Naive thymus-derived CD4-positive, alpha-beta T cell (primary cell): ENCODE data around the gene GABRD. TPM values are rescaled to one million over a fixed set of nuclear protein-coding genes. Genes with fewer than 3 reads are reported as not detected.
A peak's percentile ranks its signal among the peaks of the same experiment; 100 is the strongest.

Experiments
- ATAC-seq: fragments of 150-1000 bp; cut with Tn5 transposase; 2 replicates; pipeline ENCODE4 v1.10.0; 2021; ENCODE audit warnings: mild to moderate bottlenecking, moderate library complexity
- CTCF ChIA-PET: fragments of 350-600 bp; sonication (Branson Sonifier 250); formaldehyde crosslinking; loops from one replicate; lab custom pipeline; 2021; ENCODE audit warnings: antibody characterized with exemption; lab: Charles Lee
- POLR2A ChIA-PET: fragments of 350-600 bp; sonication (Branson Sonifier 250); formaldehyde crosslinking; loops from one replicate; lab custom pipeline; 2021; ENCODE audit warnings: antibody characterized with exemption, inconsistent platforms; lab: Charles Lee
- DNase-seq, 9 donors: peaks; one replicate each; pipeline versions ENCODE4 v3.0.0 to v3.0.0-alpha.2; 2020 to 2022; ENCODE audit warnings: mixed read lengths in 1 of 9
- H3K27ac ChIP-seq: one replicate; pipeline ENCODE4 v1.7.0; 2013; ENCODE audit warnings: mild to moderate bottlenecking, low read depth, low read length, moderate library complexity
- H3K27me3 ChIP-seq, 2 donors: one replicate each; pipeline ENCODE4 v1.7.0; 2013; ENCODE audit warnings: low read length in 2 of 2, mild to moderate bottlenecking in 2 of 2, moderate library complexity in 2 of 2; ENCODE audit not compliant: control insufficient read depth in 2 of 2, insufficient read depth in 2 of 2
- H3K36me3 ChIP-seq, 3 experiments: 1 replicate in 2 of 3; 2 replicates in 1 of 3; pipeline ENCODE4 v1.7.0; 2013; ENCODE audit warnings: low read length in 3 of 3, mild to moderate bottlenecking in 3 of 3, moderate library complexity in 1 of 3; ENCODE audit not compliant: insufficient read depth in 3 of 3, control insufficient read depth in 2 of 3
- H3K4me1 ChIP-seq, 2 donors: one replicate each; pipeline ENCODE4 v1.7.0; 2013; ENCODE audit warnings: low read length in 2 of 2, mild to moderate bottlenecking in 2 of 2, moderate library complexity in 1 of 2; ENCODE audit not compliant: control insufficient read depth in 2 of 2, insufficient read depth in 2 of 2
- H3K4me3 ChIP-seq: 2 replicates; pipeline ENCODE4 v1.7.0; 2013; ENCODE audit warnings: mild to moderate bottlenecking, low read length
- H3K9me3 ChIP-seq, 3 experiments: 1 replicate in 2 of 3; 2 replicates in 1 of 3; pipeline ENCODE4 v1.7.0; 2013; ENCODE audit warnings: low read length in 3 of 3; ENCODE audit not compliant: control insufficient read depth in 2 of 3
- H3K27ac Mint-ChIP-seq, 9 donors: one replicate each; pipeline ENCODE4 v1.8.0; 2020 to 2022; ENCODE audit warnings: mixed read lengths in 9 of 9, mild to moderate bottlenecking in 8 of 9, moderate library complexity in 5 of 9, inconsistent platforms in 2 of 9
- H3K27me3 Mint-ChIP-seq, 5 donors: one replicate each; pipeline ENCODE4 v1.8.0; 2021 to 2022; ENCODE audit warnings: mixed read lengths in 5 of 5, mild to moderate bottlenecking in 1 of 5
- H3K36me3 Mint-ChIP-seq, 5 donors: one replicate each; pipeline ENCODE4 v1.8.0; 2020 to 2022; ENCODE audit warnings: mixed read lengths in 5 of 5, mild to moderate bottlenecking in 3 of 5, inconsistent platforms in 1 of 5
- H3K4me1 Mint-ChIP-seq, 7 donors: one replicate each; pipeline ENCODE4 v1.8.0; 2020 to 2022; ENCODE audit warnings: mixed read lengths in 7 of 7, mild to moderate bottlenecking in 3 of 7, inconsistent platforms in 1 of 7
- H3K4me3 Mint-ChIP-seq, 10 donors: one replicate each; pipeline ENCODE4 v1.8.0; 2020 to 2022; ENCODE audit warnings: mild to moderate bottlenecking in 10 of 10, mixed read lengths in 10 of 10, moderate library complexity in 6 of 10, inconsistent platforms in 2 of 10
- H3K9me3 Mint-ChIP-seq, 11 donors: one replicate each; pipeline ENCODE4 v1.8.0; 2020 to 2022; ENCODE audit warnings: mixed read lengths in 11 of 11, mild to moderate bottlenecking in 4 of 11, inconsistent platforms in 1 of 11, moderate library complexity in 1 of 11
- intact Hi-C, 2 donors: fragments of 100-400 bp; cut with micrococcal nuclease; formaldehyde crosslinking; loops; one replicate each; pipeline ENCODE4 v1.15.1; 2023
- polyA plus RNA-seq, 2 donors: library from polyadenylated mRNA; unstranded; fragments of 300-500 nt; fragmentation: Illumina TruSeq; gene quantifications; one replicate each; pipeline ENCODE4 v1.2.3, GENCODE V29; 2021
- total RNA-seq, 6 experiments: library from RNA in 5 of 6; stranded (reverse) in 5 of 6; gene quantifications; 1 replicate in 5 of 6; 2 replicates in 1 of 6; pipeline ENCODE4 v1.2.3 and lab custom pipeline; 2021 to 2026

The GABRD gene
- total and polyA plus RNA-seq, 7 experiments from 2014 or later = 0.17 to 0.31 (median 0.21) TPM; not detected in 4

GRCh38 chr1:2049225-2049717, 30.1 kb downstream of the GABRD start:
- DNase-seq = no peak
- Histone ChIP-seq H3K27me3 (no peaks in the 10 kb centered on the region), H3K4me3 (peak overlapping the region; percentile 73), H3K27ac (peak overlapping the region; percentile 70), H3K36me3 (no peaks in the 10 kb centered on the region), H3K9me3 (no peaks in the 10 kb centered on the region), H3K4me1 (peaks cover 7 to 14% of the 10 kb centered on the region in 2 donors)
- no peaks in the 10 kb centered on the region for H3K9me3 Mint-ChIP-seq
- H3K4me3 Mint-ChIP-seq = peak overlapping the region; percentile 64 to 89 (median 80)
- H3K27me3 Mint-ChIP-seq = peaks cover 0 to 45% (median 5%) of the 10 kb centered on the region in 5 donors
- peak overlapping the region in 6 of 9 donors; percentile 5 to 82 (median 50) for H3K27ac Mint-ChIP-seq
- ChIA-PET CTCF (interaction anchor here (1.3 kb wide), 1 partner anchor 8 kb away, joined by 5 read pairs; no protein-coding TSS in a partner anchor), POLR2A (interaction anchor here (0.6 kb wide), 1 partner anchor 80 kb away, joined by 5 read pairs; no protein-coding TSS in a partner anchor)
- H3K4me1 Mint-ChIP-seq = peaks cover 10 to 37% (median 22%) of the 10 kb centered on the region in 7 donors
- no peak for ATAC-seq
- intact Hi-C loops = loop anchor here (5.0 to 10.0 kb wide), 2 partner anchors 107 to 144 kb away; no protein-coding TSS in a partner anchor
- H3K36me3 Mint-ChIP-seq = no peaks in the 10 kb centered on the region

GRCh38 chr1:2049718-2050431, 30.7 kb downstream of the GABRD start, which contains the start of gene PRKCZ:
Gene PRKCZ (plus strand): TSS chr1:2050411. CDS start chr1:2050631, 220 bp downstream.
- H3K36me3 Mint-ChIP-seq = no peaks in the 10 kb centered on the region
- POLR2A ChIA-PET = interaction anchor here (0.6 kb wide), 1 partner anchor 80 kb away, joined by 5 read pairs; no protein-coding TSS in a partner anchor

GRCh38 chr1:2050461-2050792, 31.3 kb downstream of the GABRD start:
- Histone ChIP-seq H3K9me3 (no peaks in the 10 kb centered on the region), H3K27me3 (no peaks in the 10 kb centered on the region), H3K27ac (peak overlapping the region; percentile 57), H3K36me3 (peaks cover 0 to 3% (median 0%) of the 10 kb centered on the region in 3 experiments), H3K4me3 (peak overlapping the region; percentile 33), H3K4me1 (peaks cover 1 to 8% of the 10 kb centered on the region in 2 donors)
- peak overlapping the region in 4 of 10 donors; percentile 45 to 89 (median 65) for H3K4me3 Mint-ChIP-seq
- no peak overlapping the region for H3K27ac Mint-ChIP-seq
- POLR2A ChIA-PET = interaction anchor here (0.6 kb wide), 1 partner anchor 357 kb away, joined by 4 read pairs; no protein-coding TSS in a partner anchor
- peaks cover 0 to 42% (median 5%) of the 10 kb centered on the region in 5 donors for H3K27me3 Mint-ChIP-seq
- peak in 1 of 9 donors; percentile 54 for DNase-seq
- H3K9me3 Mint-ChIP-seq = no peaks in the 10 kb centered on the region
- H3K4me1 Mint-ChIP-seq = peaks cover 8 to 29% (median 16%) of the 10 kb centered on the region in 7 donors
- CTCF ChIA-PET = no interaction called here
- intact Hi-C loops = loop anchor here in 1 of 2 donors (1.0 to 2.0 kb wide), 3 partner anchors 83 to 340 kb away; partner anchors contain the start of genes MORN1, RER1 and TMEM52
- peaks cover 0 to 2% (median 0%) of the 10 kb centered on the region in 5 donors for H3K36me3 Mint-ChIP-seq
- ATAC-seq = peak; percentile 22

More at GRCh38 chr1:2049718-2050431, 30.7 kb downstream of the GABRD start, which contains the start of gene PRKCZ:
- intact Hi-C loops = loop anchor here (1.0 to 10.0 kb wide), 5 partner anchors 83 to 341 kb away; partner anchors contain the start of genes MORN1 (in 1 of the 2), RER1 (in 1 of the 2) and TMEM52 (in 1 of the 2)
- DNase-seq = peak; percentile 76 to 96 (median 92)
- Histone ChIP-seq H3K27me3 (no peaks in the 10 kb centered on the region), H3K36me3 (no peaks in the 10 kb centered on the region), H3K9me3 (no peaks in the 10 kb centered on the region), H3K4me1 (peaks cover 7 to 14% of the 10 kb centered on the region in 2 donors), H3K27ac (peak within 1 kb of the TSS; percentile 70), H3K4me3 (peak within 1 kb of the TSS; percentile 73)
- no peaks in the 10 kb centered on the region for H3K9me3 Mint-ChIP-seq
- peaks cover 10 to 35% (median 22%) of the 10 kb centered on the region in 7 donors for H3K4me1 Mint-ChIP-seq
- peaks cover 0 to 45% (median 5%) of the 10 kb centered on the region in 5 donors for H3K27me3 Mint-ChIP-seq
- H3K27ac Mint-ChIP-seq = peak within 1 kb of the TSS in 6 of 9 donors; percentile 5 to 82 (median 50)
- CTCF ChIA-PET = no interaction called here
- ATAC-seq = peak; percentile 99
- peak within 1 kb of the TSS; percentile 64 to 89 (median 80) for H3K4me3 Mint-ChIP-seq

GRCh38 chr1:2050793-2051682, 31.9 kb downstream of the GABRD start:
- ChIA-PET POLR2A (interaction anchor here (0.6 kb wide), 1 partner anchor 357 kb away, joined by 4 read pairs; no protein-coding TSS in a partner anchor), CTCF (no interaction called here)
- Histone ChIP-seq H3K27me3 (no peaks in the 10 kb centered on the region), H3K9me3 (no peaks in the 10 kb centered on the region), H3K4me1 (peaks cover 0 to 8% of the 10 kb centered on the region in 2 donors), H3K27ac (peak overlapping the region; percentile 57), H3K4me3 (peak overlapping the region; percentile 33), H3K36me3 (peaks cover 0 to 9% (median 3%) of the 10 kb centered on the region in 3 experiments)
- DNase-seq (no peak), ATAC-seq (no peak)
- peaks cover 0 to 36% (median 5%) of the 10 kb centered on the region in 5 donors for H3K27me3 Mint-ChIP-seq
- peak overlapping the region in 9 of 10 donors; percentile 45 to 89 (median 69) for H3K4me3 Mint-ChIP-seq
- intact Hi-C loops = loop anchor here in 1 of 2 donors (1.0 to 2.0 kb wide), 3 partner anchors 82 to 340 kb away; partner anchors contain the start of genes MORN1, RER1 and TMEM52
- H3K36me3 Mint-ChIP-seq = peaks cover 0 to 7% (median 0%) of the 10 kb centered on the region in 5 donors
- peaks cover 4 to 24% (median 11%) of the 10 kb centered on the region in 7 donors for H3K4me1 Mint-ChIP-seq
- no peaks in the 10 kb centered on the region for H3K9me3 Mint-ChIP-seq
- H3K27ac Mint-ChIP-seq = peak overlapping the region in 2 of 9 donors; percentile 28 to 32

- CTCF ChIA-PET = interaction anchor here (1.4 kb wide), 1 partner anchor 8 kb away, joined by 4 read pairs; no protein-coding TSS in a partner anchor
- no peaks in the 10 kb centered on the region for H3K9me3 Mint-ChIP-seq
- intact Hi-C loops = no loop called here
- H3K36me3 Mint-ChIP-seq = peaks cover 0 to 7% (median 0%) of the 10 kb centered on the region in 5 donors
- Histone ChIP-seq H3K9me3 (no peaks in the 10 kb centered on the region), H3K4me1 (peaks cover 0 to 8% of the 10 kb centered on the region in 2 donors), H3K27me3 (no peaks in the 10 kb centered on the region), H3K4me3 (no peak overlapping the region), H3K36me3 (peaks cover 0 to 16% (median 6%) of the 10 kb centered on the region in 3 experiments), H3K27ac (no peak overlapping the region)
- H3K4me1 Mint-ChIP-seq = peaks cover 4 to 24% (median 11%) of the 10 kb centered on the region in 7 donors
- peak overlapping the region; percentile 45 to 89 (median 66) for H3K4me3 Mint-ChIP-seq
- ATAC-seq (no peak), DNase-seq (no peak)
- POLR2A ChIA-PET = no interaction called here
- peaks cover 0 to 33% (median 5%) of the 10 kb centered on the region in 5 donors for H3K27me3 Mint-ChIP-seq
- H3K27ac Mint-ChIP-seq = no peak overlapping the region
Measured at GRCh38 chr1:2052054-2052679, 33.0 kb downstream of the GABRD start.
